EH (cell line): Measurements from ENCODE around the gene SENP7.
A peak's percentile ranks its signal among the peaks of the same experiment; 100 is the strongest.
"Not testable (repeated sequence)": the region's sequence is repeated elsewhere in the genome, so short reads cannot be mapped to it uniquely, and the experiment has no call there.

Source experiments
- DNase-seq: peaks from one replicate; pipeline ENCODE4 v3.0.0-alpha.2; 2015; ENCODE audit warnings: low read depth

Gene SENP7

DNA sequence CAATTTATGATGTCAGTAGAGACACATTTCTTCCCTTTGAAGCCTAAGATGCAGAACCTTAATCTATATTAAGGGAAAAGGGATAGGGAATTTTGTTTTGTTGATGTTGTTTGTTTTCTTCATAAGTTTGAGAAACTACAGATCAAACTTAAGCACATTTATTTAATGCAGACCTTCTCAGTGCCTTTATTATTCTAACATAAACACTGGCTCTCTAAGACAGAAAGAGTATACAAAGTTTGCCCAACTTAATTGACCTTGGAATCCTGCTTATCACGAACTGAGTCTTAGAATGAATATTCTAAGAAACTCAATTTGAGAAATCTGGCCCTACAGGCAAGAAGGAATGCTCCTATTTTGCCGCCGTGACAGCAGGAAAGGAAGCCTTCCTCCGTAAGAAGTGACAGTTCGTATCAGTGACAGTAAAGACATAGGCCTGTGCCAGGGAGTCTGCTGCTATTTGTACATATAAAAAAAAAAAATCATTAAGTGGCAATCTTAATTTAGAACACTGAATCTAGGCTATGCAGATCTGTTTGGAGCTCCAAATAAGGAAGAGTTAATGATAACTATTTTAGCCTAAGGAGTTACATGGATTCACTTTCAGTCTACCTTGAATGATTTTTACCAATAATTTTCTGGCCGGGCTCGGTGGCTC is 183.9 kb downstream of the SENP7 start:
- DNase-seq, result no peak

DNA sequence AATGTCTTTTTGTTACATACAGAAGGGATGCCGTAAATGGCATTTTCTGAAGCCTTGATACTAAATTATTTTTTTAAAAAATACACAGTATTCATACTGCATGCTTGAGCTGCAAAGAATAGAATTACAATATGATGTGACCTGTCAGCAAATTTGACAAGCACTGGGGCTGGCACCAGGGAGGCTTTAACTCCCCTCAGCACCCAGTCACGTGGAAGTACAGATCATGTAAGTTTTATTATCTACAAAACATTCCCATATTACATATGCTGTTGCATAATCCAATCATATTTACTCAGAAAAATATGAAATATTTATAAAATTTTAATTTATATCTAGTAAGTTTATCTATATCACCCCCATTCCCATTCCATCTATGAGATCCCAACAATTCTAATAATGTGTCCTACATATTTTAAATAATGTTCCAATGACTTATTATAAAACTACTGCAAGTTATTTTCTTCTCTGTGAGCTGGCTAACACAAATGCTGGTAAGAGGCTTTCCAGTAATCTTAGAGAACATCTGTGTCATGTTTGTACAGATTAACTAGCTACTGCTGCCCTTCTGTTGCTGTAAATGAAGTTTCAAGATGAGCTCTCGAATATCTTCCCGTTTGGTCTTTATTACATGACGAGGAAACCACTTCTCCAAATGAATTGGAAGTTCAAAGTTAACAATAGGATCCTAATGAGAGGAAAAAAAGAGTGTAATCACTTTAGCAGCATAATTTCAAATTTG is 187.4 kb downstream of the SENP7 start:
- DNase-seq, result no peak

DNA sequence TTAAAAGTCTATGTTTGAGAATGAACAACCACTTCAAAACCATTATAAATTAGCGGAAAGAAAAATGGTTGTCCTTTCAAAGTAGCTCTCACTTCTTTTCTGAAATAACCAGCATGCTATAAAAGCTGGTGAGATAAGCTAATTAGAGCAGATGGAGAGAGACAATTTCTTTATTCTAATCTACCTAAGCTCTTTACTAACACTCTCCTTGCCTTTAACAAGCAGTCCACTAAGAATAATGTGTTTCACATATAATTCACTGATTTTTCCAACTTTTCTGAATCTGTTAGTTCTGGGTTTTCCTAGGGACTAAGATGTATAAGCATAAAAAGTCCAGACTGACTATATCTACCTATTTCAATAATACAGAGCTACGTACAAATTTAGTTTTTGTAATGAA is 192.5 kb downstream of the SENP7 start, which contains the start of gene IMPG2:
Gene IMPG2, minus strand, starts transcription at position 101 of the 400 bp plus-strand sequence. CDS start 203 bp downstream, outside the sequence.
- no peak for DNase-seq

DNA sequence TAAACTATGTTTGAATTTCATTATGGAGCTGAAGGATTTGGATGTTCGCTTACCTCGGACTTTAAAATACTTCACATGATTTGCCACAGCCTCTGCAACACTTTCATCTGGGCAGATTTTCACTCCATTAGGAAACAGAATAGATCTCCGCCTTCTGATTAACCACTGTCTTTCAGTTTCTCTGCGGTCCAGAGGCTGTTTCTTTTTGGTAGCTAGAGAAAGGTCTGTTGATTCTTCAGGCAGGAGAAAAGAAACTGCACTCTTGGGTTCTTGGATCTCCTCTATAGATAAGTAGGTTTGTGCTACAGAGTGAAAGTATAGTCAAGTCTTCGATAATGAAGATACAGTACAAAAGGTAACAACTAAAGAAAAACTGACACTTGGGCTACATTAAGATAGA is 193.5 kb downstream of the SENP7 start:
- no peak for DNase-seq

DNA sequence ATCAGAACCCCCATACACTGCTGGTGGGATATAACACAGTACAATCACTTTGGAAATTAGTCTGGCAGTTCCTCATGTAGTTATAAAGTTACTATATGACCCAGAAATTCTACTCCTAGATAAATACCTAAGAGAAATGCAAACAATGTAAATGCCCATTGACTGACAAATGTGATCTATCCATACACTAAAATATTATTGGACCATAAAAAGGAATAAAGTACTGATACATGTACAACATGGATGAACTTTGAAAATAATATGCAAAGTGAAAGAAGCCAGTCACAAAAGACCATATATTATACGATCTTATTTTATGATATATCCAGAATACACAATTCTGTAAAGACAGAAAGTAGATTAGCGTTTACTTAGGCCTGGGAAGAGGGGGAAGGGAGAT is 200.5 kb downstream of the SENP7 start:
- no peak for DNase-seq

DNA sequence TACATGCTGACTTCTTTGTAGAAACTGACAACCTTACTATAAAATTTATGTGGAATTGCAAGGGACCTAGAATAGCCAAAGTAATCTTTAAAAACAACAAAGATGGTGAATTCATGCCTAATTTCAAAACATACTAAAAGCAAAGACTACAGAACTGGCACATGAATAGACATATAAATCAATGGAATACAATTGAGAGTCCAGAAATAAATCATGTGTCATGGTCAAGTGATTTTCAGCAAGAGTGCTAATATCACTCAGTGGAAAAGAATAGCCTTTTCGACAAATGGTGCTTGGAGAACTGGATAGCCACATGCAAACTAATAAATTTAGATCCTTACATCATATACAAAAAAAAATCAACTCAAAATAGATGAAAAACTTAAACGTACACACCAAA is 201.3 kb downstream of the SENP7 start:
- no peak for DNase-seq

DNA sequence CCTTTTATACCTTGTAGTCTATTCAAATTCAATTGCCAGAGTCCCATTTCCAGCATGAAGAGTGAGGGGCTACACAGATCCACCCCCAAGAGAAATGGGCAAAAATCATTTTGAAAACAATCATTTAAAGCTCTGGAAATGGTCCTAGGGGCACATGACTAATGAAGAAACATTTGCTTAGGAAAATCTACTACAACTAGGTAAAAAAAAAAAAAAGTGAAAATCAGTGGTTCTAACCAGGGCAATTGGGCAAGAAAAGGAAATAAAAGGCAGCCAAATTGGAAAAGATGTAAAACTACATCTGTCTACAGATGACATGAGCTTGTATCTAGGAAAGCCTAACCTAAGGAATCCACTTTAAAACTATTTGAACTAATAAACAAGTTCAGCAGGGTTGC is 202.0 kb downstream of the SENP7 start:
- no peak for DNase-seq

DNA sequence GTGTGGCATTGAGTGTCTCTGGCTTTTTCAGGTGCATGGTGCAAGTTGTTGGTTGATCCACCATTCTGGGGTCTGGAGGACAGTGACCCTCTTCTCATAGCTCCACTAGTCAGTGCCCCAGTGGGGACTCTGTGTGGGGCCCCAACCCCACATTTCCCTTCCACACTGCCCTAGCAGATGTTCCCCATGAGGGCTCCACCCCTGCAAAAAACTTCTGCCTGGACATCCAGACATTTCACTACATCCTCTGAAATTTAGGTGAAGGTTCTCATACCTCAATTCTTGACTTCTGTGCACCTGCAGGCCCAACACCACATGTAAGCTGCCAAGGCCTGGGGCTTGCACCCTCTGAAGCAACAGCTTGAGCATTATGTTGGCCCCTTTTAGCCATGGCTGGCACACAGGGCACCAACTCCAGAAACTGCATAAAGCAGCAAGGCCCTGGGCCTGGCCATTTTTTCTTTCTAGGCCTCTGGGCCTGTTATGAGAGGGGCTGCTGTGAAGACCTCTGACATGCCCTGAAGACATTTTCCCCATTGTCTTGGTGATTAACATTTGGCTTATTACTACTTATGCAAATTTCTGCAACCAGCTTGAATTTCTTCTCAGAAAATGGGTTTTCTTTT is 204.8 kb downstream of the SENP7 start:
- DNase-seq, result not testable (repeated sequence)

DNA sequence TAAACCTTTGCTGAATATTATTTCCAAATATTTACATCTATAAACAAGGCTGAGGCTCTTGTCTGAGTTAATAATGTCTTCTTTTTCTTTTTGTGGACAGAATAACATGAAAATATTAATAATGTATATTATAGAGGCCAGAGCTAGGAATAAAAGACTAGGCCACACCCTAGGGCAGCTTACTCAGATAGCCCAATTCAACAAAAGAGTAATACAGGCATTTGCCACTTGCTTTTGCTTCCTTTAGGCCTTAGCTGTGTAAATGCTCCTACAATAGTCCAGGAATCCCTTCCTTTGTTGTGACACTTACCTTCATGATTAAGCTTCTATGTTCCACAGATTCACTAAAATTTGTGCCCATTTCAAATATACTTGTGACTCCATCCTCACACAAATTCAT is 209.2 kb downstream of the SENP7 start:
- no peak for DNase-seq

DNA sequence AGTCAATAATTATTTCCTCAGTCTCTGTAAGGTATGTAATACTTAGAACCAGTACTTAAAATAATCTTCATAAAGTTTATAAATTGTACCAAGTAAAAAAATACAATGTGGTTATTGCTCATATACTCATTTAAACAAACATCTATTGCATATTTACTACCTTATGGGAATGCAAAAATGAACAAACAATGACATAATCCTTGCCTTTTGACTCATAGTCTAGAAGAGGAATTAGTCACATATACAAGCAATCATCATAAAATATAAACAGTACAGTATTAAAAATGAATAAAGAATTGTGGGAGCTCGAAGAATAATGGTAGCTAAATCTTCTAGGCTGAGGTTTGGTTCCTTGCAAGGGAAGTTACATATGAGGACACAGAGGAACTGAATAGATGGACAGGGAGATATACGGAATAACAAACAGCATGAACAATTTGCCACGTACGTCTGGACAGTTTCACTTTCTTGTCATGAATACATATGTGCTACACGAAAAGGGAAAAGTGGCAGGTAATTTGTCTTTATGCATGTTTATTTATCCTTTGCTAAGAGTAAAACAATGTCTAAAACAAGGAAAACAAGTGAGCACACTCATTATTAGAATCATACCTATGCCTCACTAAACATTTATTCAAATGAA is 209.8 kb downstream of the SENP7 start:
- DNase-seq, result peak; percentile 45

DNA sequence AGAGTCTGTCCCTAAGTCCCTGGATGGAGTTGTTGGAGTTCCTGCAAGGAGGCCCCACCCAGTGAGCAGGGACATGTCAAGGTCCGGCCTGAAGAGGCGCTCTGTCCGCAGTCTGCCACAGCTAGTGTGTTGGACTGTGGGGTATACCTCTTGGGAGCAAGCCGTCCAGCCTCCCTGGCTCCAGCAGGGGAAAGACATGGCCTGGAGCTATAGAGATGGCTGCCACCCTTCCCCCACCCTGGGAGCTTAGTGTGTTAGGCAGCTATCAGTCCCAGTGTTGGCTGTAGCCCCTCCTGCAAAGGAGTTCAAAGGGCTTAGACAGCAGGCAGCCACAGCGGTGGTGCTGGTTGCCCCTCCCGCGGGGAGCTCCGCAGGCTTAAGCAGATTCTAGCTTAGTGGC is 212.9 kb downstream of the SENP7 start:
- DNase-seq, result no peak

DNA sequence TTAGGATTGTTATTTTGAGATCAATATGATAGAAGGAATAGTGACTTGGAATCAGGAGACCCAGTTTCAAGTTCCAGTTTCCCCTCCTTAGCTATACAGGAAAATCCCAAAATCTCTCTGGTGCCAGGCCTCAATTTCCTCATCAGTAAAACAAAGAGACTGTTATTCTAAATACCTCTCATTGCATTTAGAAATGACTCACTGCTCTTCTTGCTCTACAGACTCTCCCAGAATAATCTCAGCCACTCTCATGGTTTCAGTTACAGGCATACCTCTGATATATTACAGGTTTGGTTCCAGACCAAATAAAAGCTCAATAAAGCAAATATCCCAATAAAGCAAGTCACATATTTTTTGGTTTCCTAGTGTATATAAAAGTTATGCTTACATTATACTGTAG is 221.0 kb downstream of the SENP7 start:
- DNase-seq, result no peak

DNA sequence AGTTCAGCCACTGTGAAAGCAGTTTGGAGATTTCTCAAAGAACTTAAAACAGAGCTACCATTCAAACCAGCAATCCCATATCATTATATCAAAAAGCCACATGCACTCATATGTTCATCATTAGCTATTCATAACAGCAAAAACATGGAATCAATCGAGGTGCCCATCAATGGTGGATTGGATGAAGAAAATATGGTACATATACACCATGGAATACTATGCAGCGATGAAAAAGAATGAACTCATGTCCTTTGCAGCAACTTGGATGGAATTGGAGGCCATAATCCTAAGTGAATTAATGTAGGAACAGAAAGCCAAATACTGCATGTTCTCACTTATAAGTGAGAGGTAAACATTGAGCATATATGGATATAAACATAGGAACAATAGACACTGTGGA is 224.7 kb downstream of the SENP7 start:
- DNase-seq, result no peak

DNA sequence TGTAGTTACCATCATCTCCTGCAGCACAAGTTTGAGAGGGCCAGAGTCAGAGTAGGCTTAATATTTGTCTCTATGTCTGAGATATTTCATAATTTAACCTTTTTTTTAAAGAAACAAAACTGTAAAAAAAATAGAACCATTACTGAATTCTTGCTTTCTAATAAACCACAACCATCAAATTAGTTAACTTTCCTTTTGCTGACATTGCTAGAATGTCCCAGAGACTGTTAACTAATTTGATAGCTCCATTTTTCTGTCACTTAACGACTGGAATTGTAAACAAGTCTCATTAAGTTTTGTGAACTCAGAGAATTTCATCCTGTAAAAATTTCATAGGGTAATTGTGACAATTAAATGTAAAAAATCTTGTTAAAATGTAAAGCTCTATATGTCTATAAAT is 228.3 kb downstream of the SENP7 start:
- no peak for DNase-seq

DNA sequence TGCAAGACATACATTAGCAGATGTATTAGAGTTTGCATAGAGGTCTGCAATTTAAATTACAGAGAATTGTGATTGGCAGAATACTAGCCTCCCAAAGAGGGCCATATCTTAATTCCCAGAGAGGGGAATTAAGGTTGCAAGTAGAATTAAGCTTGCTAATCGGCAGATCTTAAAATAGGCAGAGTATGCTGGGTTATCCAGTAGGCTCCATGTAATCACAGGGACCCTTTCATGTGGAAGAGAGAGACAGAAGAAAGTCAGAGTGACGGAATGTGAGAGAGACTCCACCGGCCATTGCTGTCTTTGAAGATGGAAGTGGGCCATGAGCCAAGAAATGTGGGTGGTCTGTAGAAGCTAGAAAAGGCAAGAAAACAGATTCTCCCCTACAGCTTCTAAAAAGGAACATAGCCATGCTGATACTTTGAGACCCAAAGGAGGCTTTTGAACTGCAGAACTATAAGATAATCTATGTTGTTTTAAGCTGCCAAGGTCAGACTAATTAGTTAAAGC is 231.4 kb downstream of the SENP7 start:
- DNase-seq, result no peak

DNA sequence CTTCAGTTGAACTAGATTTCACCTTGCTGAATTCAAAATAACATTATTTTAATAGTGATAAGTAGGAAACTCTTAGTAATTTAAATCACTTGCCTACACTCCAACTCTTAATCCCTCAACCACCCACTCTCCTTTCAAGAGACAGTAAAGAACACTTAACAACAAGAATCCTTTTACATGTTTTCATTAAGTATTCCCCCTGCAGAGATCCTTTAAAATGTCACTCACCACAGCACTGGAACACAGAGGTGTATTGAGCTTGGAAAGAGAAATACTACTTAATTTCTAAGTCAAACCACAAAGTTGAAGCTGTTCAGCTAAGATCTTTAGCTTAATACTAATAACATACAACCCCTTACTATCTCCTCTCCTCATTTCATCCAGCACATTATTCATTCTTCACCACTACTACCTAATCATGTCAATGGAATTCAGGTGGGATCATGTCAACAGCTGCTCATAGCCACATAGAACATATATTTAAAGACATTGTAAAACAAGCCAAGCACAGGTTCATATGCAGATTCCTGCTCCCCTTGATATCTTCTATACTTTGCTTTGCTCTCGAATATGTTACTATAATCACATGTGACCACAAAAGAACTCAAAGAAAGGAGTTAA is 233.1 kb downstream of the SENP7 start:
- DNase-seq, result no peak

DNA sequence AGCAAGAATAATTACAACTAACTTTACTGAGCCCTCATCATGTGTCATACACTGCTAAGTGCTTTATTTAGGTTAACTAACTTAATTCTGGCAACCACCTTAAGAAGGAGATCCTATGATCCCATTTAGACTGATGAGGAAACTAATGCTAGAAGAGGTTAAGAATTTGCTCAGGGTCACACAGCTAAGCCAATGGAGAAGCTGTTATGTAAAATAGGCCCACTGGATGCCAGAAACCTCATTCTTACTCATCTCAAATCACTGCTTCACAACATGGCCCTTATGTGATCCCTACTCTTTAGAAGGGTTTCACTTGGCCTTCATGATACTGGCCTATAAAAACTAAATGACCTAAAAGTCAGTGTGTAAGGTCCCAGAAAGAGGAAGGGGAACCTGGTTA is 233.8 kb downstream of the SENP7 start:
- DNase-seq, result peak; percentile 25

DNA sequence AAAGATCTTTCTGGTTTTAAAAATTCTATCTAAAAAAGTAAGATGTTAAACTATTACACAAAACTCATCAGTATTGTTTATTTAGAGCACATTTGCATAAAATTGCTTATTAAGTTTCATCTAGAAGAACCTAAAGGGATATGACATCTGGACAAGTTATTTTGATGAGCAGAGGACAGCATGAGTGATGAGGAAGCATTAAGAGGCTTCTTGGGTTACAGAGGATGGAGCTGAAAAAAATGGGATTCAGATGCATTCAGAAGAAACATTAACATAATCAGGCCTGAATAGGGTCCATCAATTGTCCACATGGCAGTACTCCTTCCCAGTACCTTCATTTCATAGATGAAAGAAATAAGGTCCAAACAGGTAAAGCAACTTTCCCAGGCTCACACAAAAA is 234.3 kb downstream of the SENP7 start:
- no peak for DNase-seq
